ENCODE results near the gene ARID2.

DNA sequence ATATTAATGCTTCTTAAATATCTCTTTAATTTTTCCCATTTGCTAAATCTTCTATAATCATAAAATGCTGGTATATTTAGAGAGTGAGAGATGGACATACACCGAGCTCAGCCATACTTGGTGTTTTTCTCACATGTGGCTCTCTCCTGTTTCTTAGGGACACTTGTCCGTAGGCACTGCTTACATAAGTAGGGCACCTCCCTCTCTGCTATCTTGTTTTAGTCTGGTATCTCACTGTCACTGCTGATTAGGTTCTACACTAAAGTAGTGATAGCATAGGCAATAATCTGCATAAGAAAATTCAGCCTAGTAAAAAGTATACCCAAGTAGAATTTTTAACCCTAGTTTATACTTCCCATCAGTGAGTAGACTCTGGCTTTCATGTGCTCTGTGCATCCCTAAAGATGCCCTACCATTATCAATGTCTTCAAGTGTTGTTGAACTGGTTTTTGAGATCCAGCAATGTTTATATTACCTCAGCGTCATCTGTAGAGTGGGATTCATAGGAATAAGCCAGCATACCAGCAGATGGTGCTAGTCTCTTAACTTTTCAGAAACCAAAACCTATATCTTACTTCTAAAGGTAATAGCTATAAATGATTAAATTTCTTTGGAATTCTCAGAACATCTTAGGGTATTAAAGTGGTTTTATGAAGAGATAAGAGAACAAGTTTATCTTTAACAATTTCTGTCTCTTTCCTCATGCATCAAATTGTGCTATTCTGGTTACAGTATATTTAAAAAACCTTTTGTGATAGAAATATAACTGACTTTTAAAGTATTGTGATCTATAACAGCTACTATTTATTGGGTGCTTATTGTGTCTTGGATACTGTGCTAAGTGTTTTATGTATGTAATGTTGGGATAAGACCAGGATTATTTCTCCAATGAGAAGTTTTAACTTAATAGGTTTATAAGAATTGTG lies 32.9 kb downstream of the ARID2 start:
- TF ChIP-seq EP300 (IDR thresholded peaks at IDR 0.05) (no peak), RAD21 (conservative IDR thresholded peaks at IDR 0.05 in 1 of 2, IDR thresholded peaks at IDR 0.05 in 1 of 2) (peak; percentile 66 to 74), MAFK (IDR thresholded peaks at IDR 0.05; ENCODE audit: partially characterized antibody) (no peak), POLR2A (IDR thresholded peaks at IDR 0.05; ENCODE audit: low read length) (no peak), MYC (IDR thresholded peaks at IDR 0.05; ENCODE audit: borderline replicate concordance, low read length) (no peak), SREBF2 (IDR thresholded peaks at IDR 0.05) (no peak), HDAC2 (IDR thresholded peaks at IDR 0.05) (no peak), CEBPB (IDR thresholded peaks at IDR 0.05) (no peak), RCOR1 (IDR thresholded peaks at IDR 0.05; ENCODE audit: low read depth, low read length) (no peak), SMC3 (IDR thresholded peaks at IDR 0.05) (peak; percentile 48; the same call in 2 of the 3 replicates), FOSB (CRISPR knock-in tag; IDR thresholded peaks at IDR 0.05) (no peak)
- TF ChIP-seq, protein P1, sequence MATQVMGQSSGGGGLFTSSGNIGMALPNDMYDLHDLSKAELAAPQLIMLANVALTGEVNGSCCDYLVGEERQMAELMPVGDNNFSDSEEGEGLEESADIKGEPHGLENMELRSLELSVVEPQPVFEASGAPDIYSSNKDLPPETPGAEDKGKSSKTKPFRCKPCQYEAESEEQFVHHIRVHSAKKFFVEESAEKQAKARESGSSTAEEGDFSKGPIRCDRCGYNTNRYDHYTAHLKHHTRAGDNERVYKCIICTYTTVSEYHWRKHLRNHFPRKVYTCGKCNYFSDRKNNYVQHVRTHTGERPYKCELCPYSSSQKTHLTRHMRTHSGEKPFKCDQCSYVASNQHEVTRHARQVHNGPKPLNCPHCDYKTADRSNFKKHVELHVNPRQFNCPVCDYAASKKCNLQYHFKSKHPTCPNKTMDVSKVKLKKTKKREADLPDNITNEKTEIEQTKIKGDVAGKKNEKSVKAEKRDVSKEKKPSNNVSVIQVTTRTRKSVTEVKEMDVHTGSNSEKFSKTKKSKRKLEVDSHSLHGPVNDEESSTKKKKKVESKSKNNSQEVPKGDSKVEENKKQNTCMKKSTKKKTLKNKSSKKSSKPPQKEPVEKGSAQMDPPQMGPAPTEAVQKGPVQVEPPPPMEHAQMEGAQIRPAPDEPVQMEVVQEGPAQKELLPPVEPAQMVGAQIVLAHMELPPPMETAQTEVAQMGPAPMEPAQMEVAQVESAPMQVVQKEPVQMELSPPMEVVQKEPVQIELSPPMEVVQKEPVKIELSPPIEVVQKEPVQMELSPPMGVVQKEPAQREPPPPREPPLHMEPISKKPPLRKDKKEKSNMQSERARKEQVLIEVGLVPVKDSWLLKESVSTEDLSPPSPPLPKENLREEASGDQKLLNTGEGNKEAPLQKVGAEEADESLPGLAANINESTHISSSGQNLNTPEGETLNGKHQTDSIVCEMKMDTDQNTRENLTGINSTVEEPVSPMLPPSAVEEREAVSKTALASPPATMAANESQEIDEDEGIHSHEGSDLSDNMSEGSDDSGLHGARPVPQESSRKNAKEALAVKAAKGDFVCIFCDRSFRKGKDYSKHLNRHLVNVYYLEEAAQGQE (IDR thresholded peaks at IDR 0.05), result no peak
- TF ChIP-seq, protein P2, sequence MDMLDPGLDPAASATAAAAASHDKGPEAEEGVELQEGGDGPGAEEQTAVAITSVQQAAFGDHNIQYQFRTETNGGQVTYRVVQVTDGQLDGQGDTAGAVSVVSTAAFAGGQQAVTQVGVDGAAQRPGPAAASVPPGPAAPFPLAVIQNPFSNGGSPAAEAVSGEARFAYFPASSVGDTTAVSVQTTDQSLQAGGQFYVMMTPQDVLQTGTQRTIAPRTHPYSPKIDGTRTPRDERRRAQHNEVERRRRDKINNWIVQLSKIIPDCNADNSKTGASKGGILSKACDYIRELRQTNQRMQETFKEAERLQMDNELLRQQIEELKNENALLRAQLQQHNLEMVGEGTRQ (IDR thresholded peaks at IDR 0.05), result no peak
- TF ChIP-seq, protein P3, sequence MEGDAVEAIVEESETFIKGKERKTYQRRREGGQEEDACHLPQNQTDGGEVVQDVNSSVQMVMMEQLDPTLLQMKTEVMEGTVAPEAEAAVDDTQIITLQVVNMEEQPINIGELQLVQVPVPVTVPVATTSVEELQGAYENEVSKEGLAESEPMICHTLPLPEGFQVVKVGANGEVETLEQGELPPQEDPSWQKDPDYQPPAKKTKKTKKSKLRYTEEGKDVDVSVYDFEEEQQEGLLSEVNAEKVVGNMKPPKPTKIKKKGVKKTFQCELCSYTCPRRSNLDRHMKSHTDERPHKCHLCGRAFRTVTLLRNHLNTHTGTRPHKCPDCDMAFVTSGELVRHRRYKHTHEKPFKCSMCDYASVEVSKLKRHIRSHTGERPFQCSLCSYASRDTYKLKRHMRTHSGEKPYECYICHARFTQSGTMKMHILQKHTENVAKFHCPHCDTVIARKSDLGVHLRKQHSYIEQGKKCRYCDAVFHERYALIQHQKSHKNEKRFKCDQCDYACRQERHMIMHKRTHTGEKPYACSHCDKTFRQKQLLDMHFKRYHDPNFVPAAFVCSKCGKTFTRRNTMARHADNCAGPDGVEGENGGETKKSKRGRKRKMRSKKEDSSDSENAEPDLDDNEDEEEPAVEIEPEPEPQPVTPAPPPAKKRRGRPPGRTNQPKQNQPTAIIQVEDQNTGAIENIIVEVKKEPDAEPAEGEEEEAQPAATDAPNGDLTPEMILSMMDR (IDR thresholded peaks at IDR 0.05), result peak; percentile 74

Data from A549 (cell line).